H9 (cell line): ENCODE measurements around the gene CERS4. TPM values are rescaled to one million over a fixed set of nuclear protein-coding genes. Genes with fewer than 3 reads are reported as not detected.
A peak's percentile ranks its signal among the peaks of the same experiment; 100 is the strongest.

ENCODE experiments used
- DNase-seq: peaks from one replicate; pipeline ENCODE4 v3.0.0-alpha.2; 2017
- H2AFZ ChIP-seq: one replicate; pipeline ENCODE4 v1.6.1; 2013; ENCODE audit warnings: mild to moderate bottlenecking, low read length, control low read depth, moderate library complexity
- H2AK5ac ChIP-seq: 2 replicates; pipeline ENCODE4 v1.6.1; 2013; ENCODE audit warnings: low read length, control low read depth, mixed read lengths; ENCODE audit not compliant: insufficient read length
- H2BK120ac ChIP-seq: one replicate; pipeline ENCODE4 v1.6.1; 2013; ENCODE audit warnings: low read depth, mild to moderate bottlenecking, low read length, control low read depth, inconsistent platforms; ENCODE audit not compliant: poor library complexity, severe bottlenecking
- H2BK12ac ChIP-seq: 2 replicates; pipeline ENCODE4 v1.6.1; 2013; ENCODE audit warnings: low read length, control low read depth, mixed read lengths, low read depth; ENCODE audit not compliant: insufficient read length
- H2BK15ac ChIP-seq: 2 replicates; pipeline ENCODE4 v1.6.1; 2013; ENCODE audit warnings: low read depth, low read length, control low read depth
- H2BK20ac ChIP-seq: one replicate; pipeline ENCODE4 v1.6.1; 2013; ENCODE audit warnings: low read depth, mild to moderate bottlenecking, low read length, control low read depth, inconsistent platforms; ENCODE audit not compliant: poor library complexity, severe bottlenecking
- H2BK5ac ChIP-seq: 2 replicates; pipeline ENCODE4 v1.6.1; 2013; ENCODE audit warnings: low read length, control low read depth, mixed read lengths; ENCODE audit not compliant: insufficient read length
- H3K14ac ChIP-seq: 2 replicates; pipeline ENCODE4 v1.6.1; 2013; ENCODE audit warnings: low read length, control low read depth; ENCODE audit not compliant: insufficient read depth
- H3K18ac ChIP-seq: 2 replicates; pipeline ENCODE4 v1.6.1; 2013; ENCODE audit warnings: low read depth, mild to moderate bottlenecking, mixed read lengths, low read length, control low read depth; ENCODE audit not compliant: insufficient read length
- H3K23ac ChIP-seq: 2 replicates; pipeline ENCODE4 v1.6.1; 2013; ENCODE audit warnings: low read length, control low read depth, mixed read lengths, low read depth; ENCODE audit not compliant: insufficient read length
- H3K23me2 ChIP-seq: 2 replicates; pipeline ENCODE4 v1.6.1; 2013; ENCODE audit warnings: low read depth, mild to moderate bottlenecking, mixed read lengths, low read length, control low read depth; ENCODE audit not compliant: insufficient read length, poor library complexity, severe bottlenecking
- H3K27ac ChIP-seq: 2 replicates; pipeline ENCODE4 v1.5.1; 2013; ENCODE audit warnings: low read length, control low read depth, mixed read lengths, low read depth; ENCODE audit not compliant: insufficient read length
- H3K27me3 ChIP-seq: 2 replicates; pipeline ENCODE4 v1.6.1; 2013; ENCODE audit warnings: low read length, control low read depth, inconsistent platforms; ENCODE audit not compliant: insufficient read depth
- H3K4ac ChIP-seq: 2 replicates; pipeline ENCODE4 v1.6.1; 2013; ENCODE audit warnings: low read depth, mild to moderate bottlenecking, control low read depth, inconsistent platforms, low read length, moderate library complexity
- H3K4me1 ChIP-seq: 2 replicates; pipeline ENCODE4 v1.6.1; 2013; ENCODE audit warnings: low read length, control low read depth, inconsistent platforms; ENCODE audit not compliant: insufficient read depth
- H3K4me2 ChIP-seq: 2 replicates; pipeline ENCODE4 v1.6.1; 2013; ENCODE audit warnings: low read length, control low read depth, mixed read lengths; ENCODE audit not compliant: insufficient read length, insufficient read depth
- H3K56ac ChIP-seq: 2 replicates; pipeline ENCODE4 v1.6.1; 2013; ENCODE audit warnings: low read depth, mild to moderate bottlenecking, mixed read lengths, low read length, control low read depth; ENCODE audit not compliant: insufficient read length
- H3K79me1 ChIP-seq: 2 replicates; pipeline ENCODE4 v1.6.1; 2013; ENCODE audit warnings: low read depth, mild to moderate bottlenecking, moderate library complexity, low read length, control low read depth, inconsistent platforms; ENCODE audit not compliant: insufficient read depth, poor library complexity, severe bottlenecking
- H3K79me2 ChIP-seq: 2 replicates; pipeline ENCODE4 v1.6.1; 2013; ENCODE audit warnings: low read length, control low read depth, inconsistent platforms; ENCODE audit not compliant: insufficient read depth
- H3K9ac ChIP-seq: 2 replicates; pipeline ENCODE4 v1.6.1; 2013; ENCODE audit warnings: low read length, control low read depth, mixed read lengths; ENCODE audit not compliant: insufficient read length; ENCODE audit errors: extremely low read depth
- H3K9me3 ChIP-seq: one replicate; pipeline ENCODE4 v1.6.1; 2013; ENCODE audit warnings: low read depth, low read length, inconsistent platforms; ENCODE audit not compliant: control insufficient read depth
- H3T11ph ChIP-seq: one replicate; pipeline ENCODE4 v1.6.1; 2013; ENCODE audit warnings: mild to moderate bottlenecking, low read length, control low read depth, inconsistent platforms
- H4K20me1 ChIP-seq: one replicate; pipeline ENCODE4 v1.6.1; 2013; ENCODE audit not compliant: control insufficient read depth, insufficient read length, insufficient read depth
- H4K5ac ChIP-seq: 2 replicates; pipeline ENCODE4 v1.6.1; 2013; ENCODE audit warnings: low read depth, mild to moderate bottlenecking, mixed read lengths, low read length, control low read depth; ENCODE audit not compliant: insufficient read length
- H4K8ac ChIP-seq: replicated peaks from 2 replicates; pipeline ENCODE4 v1.6.1; 2013; ENCODE audit warnings: low read length, control low read depth, mixed read lengths, low read depth; ENCODE audit not compliant: insufficient read length
- H4K91ac ChIP-seq: 2 replicates; pipeline ENCODE4 v1.6.1; 2013; ENCODE audit warnings: low read depth, mild to moderate bottlenecking, moderate library complexity, mixed read lengths, low read length, control low read depth; ENCODE audit not compliant: insufficient read length
- H3K27ac Mint-ChIP-seq, 3 experiments: 2 replicates in 2 of 3; 3 replicates in 1 of 3; pipeline ENCODE4 v1.8.0; 2020 to 2021; ENCODE audit warnings: mixed read lengths in 3 of 3, mild to moderate bottlenecking in 1 of 3, moderate library complexity in 1 of 3
- H3K27me3 Mint-ChIP-seq: 2 replicates; pipeline ENCODE4 v1.8.0; 2021; ENCODE audit warnings: low read depth, mild to moderate bottlenecking, moderate library complexity, mixed read lengths
- H3K36me3 Mint-ChIP-seq, 3 experiments: 2 replicates in 2 of 3; 3 replicates in 1 of 3; pipeline ENCODE4 v1.8.0; 2020 to 2021; ENCODE audit warnings: low read depth in 3 of 3, mixed read lengths in 3 of 3; ENCODE audit not compliant: insufficient read depth in 1 of 3
- H3K4me1 Mint-ChIP-seq, 2 experiments: 2 replicates each; pipeline ENCODE4 v1.8.0; 2020; ENCODE audit warnings: mixed read lengths in 2 of 2
- H3K4me3 Mint-ChIP-seq, 2 experiments: 2 replicates in 1 of 2; 3 replicates in 1 of 2; pipeline ENCODE4 v1.8.0; 2020 to 2021; ENCODE audit warnings: mild to moderate bottlenecking in 2 of 2, mixed read lengths in 2 of 2, moderate library complexity in 1 of 2
- H3K9me3 Mint-ChIP-seq, 2 experiments: 2 replicates in 1 of 2; 3 replicates in 1 of 2; pipeline ENCODE4 v1.8.0; 2020; ENCODE audit warnings: mild to moderate bottlenecking in 2 of 2, mixed read lengths in 2 of 2, moderate library complexity in 1 of 2
- CTCF ChIP-seq: fragments of 200-600 bp; sonication (generic); conservative IDR thresholded peaks from 3 replicates; pipeline ENCODE4 v1.8.0; 2021; ENCODE audit warnings: antibody characterized with exemption, mild to moderate bottlenecking
- WGBS: extraction: QIAGEN DNeasy Blood & Tissue Kit; methylation state at CpG from one replicate; pipeline ENCODE4 v1.1.7; 2013; ENCODE audit warnings: missing lambda C conversion rate, low lambda C conversion rate, mixed read lengths; ENCODE audit not compliant: insufficient read length; ENCODE audit errors: extremely low coverage; 5-methylcytosine and 5-hydroxymethylcytosine counted together
- total RNA-seq: library from RNA; stranded (reverse); gene quantifications from 2 replicates; pipeline ENCODE4 v1.2.1, GENCODE V29; 2021

CERS4 gene
- total RNA-seq, 1 experiment from 2014 or later: 62.6 TPM

DNA sequence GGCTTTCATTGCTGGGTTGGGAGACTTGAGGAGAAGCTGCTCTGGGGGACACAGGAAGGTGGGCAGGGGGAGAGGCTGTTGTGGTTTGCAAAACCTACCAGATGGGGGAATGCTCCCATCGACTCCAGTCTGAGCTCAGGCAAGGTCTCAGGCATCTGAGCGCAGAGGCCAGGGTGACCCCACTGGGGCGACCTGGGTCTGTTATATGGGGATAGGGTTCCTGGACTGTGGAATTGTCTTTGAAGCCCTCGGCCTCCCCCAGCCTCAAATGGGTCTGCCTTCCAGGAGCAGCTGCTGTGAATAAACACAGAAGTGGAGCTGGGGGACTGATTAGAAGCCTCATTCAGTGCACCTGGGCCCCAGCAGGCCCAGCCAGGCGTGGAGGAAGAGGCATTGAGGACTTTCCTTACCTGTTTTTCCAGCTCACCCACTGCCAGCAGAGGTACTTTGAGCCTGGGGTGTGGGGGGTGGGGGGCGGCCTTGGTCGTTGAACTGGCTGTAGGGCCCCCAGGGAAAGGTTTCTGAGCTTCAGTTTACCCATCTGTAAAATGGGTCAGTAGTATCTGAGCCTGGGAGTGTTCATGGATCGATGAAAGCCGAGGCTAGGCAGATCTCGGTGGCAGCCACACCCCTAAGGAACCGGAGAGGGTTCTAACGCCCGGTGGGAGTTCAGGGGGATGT, 1.4 kb downstream of the CERS4 start:
- Mint-ChIP-seq H3K27me3 (peaks cover 2% of the 10 kb centered on the region; the same call in 1 of the 2 replicates), H3K9me3 (no peaks in the 10 kb centered on the region), H3K4me1 (peaks cover 37 to 45% of the 10 kb centered on the region in 2 experiments), H3K27ac (peak overlapping the region in 2 of 3 experiments; percentile 5 to 93; a peak in 2 of 7 replicates), H3K4me3 (peak overlapping the region; percentile 82 to 95), H3K36me3 (peaks cover 14 to 27% (median 18%) of the 10 kb centered on the region in 3 experiments)
- Histone ChIP-seq H2BK5ac (no peak overlapping the region), H2BK12ac (no peak overlapping the region), H2AFZ (no peak overlapping the region), H2BK15ac (no peak overlapping the region), H3K4me2 (peak overlapping the region; percentile 80), H3K27me3 (no peaks in the 10 kb centered on the region), H4K20me1 (no peaks in the 10 kb centered on the region), H2BK20ac (no peak overlapping the region), H3K4ac (no peak overlapping the region), H3K27ac (no peak overlapping the region), H4K8ac (no peak overlapping the region), H3K18ac (no peak overlapping the region), H3K23ac (no peak overlapping the region), H3K56ac (no peak overlapping the region), H3K9me3 (no peaks in the 10 kb centered on the region), H3K23me2 (peaks cover 13% of the 10 kb centered on the region), H3K79me1 (peaks cover 6% of the 10 kb centered on the region), H4K5ac (no peak overlapping the region), H2AK5ac (no peak overlapping the region), H3K14ac (no peak overlapping the region), H3T11ph (no peak overlapping the region), H3K79me2 (peaks cover 23% of the 10 kb centered on the region; the same call in 1 of the 2 replicates), H3K9ac (peak overlapping the region; percentile 72), H2BK120ac (no peak overlapping the region), H3K4me1 (no peaks in the 10 kb centered on the region), H4K91ac (no peak overlapping the region)
- DNase-seq: no peak
- TF ChIP-seq CTCF: no peak
- WGBS: no CpG with 5 or more reads among the region's 13 CpGs
